C4-2B (cell line): Measurements from ENCODE around the gene DOCK6.

Experiments used
- H3K27ac ChIP-seq: fragments of 450-650 bp; 2 replicates; pipeline ENCODE4 v1.5.1; 2017
- ZFX ChIP-seq: fragments of 450-650 bp; IDR thresholded peaks from 2 replicates; pipeline ENCODE4 v1.6.1; 2017
- TF ChIP-seq, protein P1 (sequence below): fragments of 450-650 bp; conservative IDR thresholded peaks from 2 replicates; pipeline ENCODE4 v1.5.1; 2017; ENCODE audit warnings: mild to moderate bottlenecking

The DOCK6 gene

DNA sequence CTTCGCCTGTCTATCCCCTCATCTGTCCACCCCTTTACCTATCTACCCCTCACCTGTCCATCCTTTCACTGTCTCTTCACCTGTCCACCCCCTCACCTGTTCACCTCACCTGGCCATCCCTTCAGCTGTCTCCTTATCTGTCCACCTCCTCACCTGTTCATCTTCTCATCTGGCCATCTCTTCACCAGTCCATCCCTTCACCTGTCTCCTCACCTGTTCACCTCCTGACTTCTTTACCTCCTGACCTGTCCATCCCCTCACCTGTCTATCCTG is 51.7 kb downstream of the DOCK6 start:
- H3K27ac ChIP-seq: no peak overlapping the region
- no peak for TF ChIP-seq ZFX
- TF ChIP-seq, protein P1, sequence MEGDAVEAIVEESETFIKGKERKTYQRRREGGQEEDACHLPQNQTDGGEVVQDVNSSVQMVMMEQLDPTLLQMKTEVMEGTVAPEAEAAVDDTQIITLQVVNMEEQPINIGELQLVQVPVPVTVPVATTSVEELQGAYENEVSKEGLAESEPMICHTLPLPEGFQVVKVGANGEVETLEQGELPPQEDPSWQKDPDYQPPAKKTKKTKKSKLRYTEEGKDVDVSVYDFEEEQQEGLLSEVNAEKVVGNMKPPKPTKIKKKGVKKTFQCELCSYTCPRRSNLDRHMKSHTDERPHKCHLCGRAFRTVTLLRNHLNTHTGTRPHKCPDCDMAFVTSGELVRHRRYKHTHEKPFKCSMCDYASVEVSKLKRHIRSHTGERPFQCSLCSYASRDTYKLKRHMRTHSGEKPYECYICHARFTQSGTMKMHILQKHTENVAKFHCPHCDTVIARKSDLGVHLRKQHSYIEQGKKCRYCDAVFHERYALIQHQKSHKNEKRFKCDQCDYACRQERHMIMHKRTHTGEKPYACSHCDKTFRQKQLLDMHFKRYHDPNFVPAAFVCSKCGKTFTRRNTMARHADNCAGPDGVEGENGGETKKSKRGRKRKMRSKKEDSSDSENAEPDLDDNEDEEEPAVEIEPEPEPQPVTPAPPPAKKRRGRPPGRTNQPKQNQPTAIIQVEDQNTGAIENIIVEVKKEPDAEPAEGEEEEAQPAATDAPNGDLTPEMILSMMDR: no peak

DNA sequence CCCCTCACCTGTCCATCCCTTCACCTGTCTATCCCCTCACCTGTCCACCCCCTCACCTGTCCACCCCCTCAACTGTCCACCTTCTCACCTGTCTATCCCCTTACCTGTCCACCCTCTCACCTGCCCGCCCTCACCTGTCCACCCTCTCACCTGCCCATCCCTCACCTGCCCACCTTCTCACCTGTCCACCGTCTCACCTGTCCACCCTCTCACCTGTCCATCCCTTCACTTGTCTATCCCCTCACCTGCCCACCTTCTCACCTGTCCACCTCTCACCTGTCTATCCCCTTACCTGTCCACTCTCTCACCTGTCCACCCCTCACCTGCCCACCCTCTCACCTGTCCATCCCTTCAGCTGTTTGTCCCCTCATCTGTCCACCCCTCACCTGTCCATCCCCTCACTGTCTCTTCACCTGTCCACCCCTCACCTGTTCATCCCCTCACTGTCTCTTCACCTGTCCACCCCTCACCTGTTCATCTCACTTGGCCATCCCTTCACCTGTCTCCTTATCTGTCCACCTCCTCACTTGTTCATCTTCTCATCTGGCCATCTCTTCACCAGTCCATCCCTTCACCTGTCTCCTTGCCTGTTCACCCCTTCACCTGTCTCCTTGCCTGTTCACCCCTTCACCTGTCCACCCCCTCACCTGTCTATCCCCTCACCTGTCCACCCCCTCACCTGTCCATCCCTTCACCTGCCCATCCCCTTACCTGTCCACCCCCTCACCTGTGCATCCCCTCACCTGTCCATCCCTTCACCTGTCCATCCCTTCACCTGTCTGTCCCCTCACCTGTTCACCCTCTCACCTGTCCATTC is 52.3 kb downstream of the DOCK6 start:
- TF ChIP-seq, protein P1: no peak
- TF ChIP-seq ZFX: no peak
- H3K27ac ChIP-seq: no peak overlapping the region

DNA sequence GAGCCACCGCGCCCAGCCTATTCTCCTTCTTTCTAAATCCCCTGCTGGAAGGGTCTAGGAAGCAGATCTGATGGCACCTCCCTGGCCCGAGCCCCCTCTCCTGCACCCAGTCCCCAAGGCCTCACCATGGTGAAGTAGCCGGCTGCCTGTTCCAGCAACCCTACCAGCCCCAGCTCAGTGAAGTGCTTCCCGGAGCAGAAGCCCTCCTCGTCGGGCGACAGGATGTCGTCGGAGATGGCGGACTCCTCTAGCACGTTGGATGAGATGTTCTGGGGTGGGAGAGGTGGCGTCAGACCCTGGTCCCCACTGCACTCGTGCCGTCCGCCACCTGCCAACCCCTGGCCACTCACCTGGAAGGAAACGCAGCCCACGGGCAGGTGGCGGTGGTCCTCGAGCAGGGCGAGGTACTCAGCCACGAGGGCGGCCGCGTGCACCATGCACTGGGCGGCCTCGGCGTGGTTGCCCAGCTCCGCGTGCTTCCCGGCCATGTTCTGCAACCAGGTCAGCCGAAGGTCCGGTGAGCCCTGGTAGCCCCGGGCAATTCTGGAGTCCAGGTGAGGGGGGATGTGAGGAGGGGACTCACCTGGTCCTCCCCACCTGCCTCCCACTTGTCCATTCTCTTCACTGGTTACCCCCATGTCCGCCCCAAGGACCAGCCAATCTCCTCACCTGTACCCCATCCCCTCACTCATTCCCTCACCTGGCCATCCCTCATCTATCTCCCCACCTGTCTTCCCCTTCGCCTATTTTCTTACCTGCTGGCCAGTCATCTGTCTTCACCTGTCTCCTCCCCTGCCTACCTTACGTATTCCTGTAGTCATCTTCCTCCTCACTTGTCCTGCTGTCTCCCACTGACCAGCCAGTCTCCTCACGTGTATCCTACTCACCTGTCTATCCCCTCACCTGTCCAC is 53.5 kb downstream of the DOCK6 start:
- H3K27ac ChIP-seq: no peak overlapping the region
- no peak for TF ChIP-seq ZFX
- TF ChIP-seq, protein P1: no peak

DNA sequence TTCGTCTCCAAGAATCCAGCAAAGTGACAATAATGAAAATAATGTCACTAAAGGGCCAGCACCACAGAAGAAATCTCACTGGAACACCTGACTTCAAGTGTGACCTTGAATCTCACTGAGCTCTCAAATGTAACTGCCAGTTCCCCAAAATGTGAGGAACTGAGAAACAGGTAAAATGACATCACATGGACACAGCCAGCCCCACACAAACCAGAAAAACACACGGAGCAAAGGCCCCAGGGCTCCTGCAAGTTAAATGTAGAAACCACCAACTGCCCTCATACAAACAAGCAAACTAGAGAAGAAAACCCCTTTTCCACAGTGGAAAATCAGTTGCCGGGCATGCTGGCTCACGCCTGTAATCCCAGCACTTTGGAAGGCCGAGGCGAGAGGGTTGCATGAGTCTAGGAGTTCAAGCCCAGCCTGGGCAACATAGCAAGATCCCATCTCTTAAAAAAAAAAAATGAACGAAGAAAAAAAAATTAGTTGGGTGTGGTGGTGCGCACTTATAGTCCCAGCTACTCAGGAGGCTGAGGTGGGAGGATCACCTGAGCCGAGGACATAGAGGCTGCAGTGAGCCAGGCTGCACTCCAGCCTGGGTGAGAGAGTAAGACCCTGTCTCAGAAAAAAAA is 56.3 kb downstream of the DOCK6 start:
- no peak overlapping the region for H3K27ac ChIP-seq
- TF ChIP-seq, protein P1: no peak
- TF ChIP-seq ZFX: no peak

DNA sequence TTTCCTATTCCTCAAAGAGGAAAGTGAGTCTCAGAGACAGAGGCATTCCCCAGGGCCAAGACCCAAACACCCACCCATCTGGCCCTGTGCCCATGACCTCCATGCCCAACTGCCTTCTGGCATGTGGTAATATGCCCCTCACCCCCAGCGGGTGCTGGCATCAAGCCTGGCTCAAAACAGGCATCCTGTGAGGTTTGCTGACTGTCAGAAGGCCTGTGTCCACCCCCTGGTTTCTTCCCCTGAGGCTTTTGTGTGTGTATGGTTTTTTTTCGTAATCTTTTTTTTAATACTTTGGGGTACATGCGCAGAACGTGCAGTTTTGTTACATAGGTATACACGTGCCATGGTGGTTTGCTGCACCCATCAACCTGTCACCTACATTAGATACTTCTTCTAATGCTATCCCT is 57.4 kb downstream of the DOCK6 start:
- no peak for TF ChIP-seq ZFX
- TF ChIP-seq, protein P1: no peak
- H3K27ac ChIP-seq: no peak overlapping the region

DNA sequence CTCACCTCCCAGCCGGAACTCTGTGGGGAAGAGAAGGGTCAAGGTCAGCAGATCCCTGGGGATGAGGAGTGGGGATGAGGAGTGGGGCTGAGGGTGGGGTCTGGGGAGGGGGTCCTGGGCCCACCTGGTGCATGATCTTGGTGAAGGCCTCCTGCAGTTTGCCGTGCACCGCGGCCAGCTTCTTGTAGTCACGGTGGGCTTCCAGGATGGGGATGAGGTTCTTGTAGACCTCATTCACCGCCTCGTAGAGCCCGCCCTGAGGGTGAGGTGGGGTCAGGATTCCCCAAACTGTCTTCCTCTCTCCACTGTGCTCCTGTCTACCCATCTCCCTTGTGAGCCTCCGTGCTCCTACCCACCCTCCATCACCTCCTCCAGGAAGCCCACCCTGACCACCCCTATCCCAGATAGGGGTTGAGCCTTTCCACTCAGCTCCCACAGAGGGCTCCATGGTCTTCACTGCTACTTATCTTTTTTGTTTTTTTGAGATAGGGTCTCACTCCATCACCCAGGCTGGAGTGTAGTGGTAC is 58.2 kb downstream of the DOCK6 start:
- TF ChIP-seq, protein P1: no peak; the same call in 1 of the 2 replicates
- TF ChIP-seq ZFX: no peak
- no peak overlapping the region for H3K27ac ChIP-seq
